Measurements from ENCODE around the gene ZDHHC13. TPM values are rescaled to one million over a fixed set of nuclear protein-coding genes. Genes with fewer than 3 reads are reported as not detected.

Gene ZDHHC13
- total RNA-seq, 1 donor from 2014 or later: 23.4 TPM

DNA sequence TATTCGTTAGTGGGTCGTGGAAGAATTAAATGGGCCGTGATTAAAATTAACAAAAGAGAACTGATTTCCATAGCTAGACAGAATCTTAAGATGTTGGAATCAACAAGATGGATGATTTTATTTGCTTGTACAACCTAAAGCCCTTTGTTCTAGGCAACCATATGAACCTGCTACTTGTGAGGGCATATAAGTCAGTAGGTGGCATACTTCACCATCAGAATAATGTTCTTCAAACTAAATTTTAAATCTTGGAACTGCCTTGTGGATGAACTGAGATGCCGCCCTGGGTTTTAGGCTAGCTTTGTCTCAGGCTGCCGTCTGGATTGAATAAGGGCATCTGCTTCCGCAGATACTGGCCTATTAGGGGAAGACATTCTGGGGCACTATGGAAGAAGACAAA, 43.9 kb downstream of the ZDHHC13 start:
- no peaks in the 10 kb centered on the region for H3K4me1 Mint-ChIP-seq (ENCODE audit: low read depth)
- TF ChIP-seq CTCF (IDR thresholded peaks at IDR 0.05; ENCODE audit: unreplicated experiment): no peak
- H3K9me3 Mint-ChIP-seq (ENCODE audit: low read depth): no peaks in the 10 kb centered on the region
- no peak overlapping the region for H3K4me3 Mint-ChIP-seq (ENCODE audit: low read depth)
- no peak for DNase-seq (ENCODE audit: low spot score, unreplicated experiment)
- peaks cover 12% of the 10 kb centered on the region for H3K36me3 Mint-ChIP-seq (ENCODE audit: insufficient read depth)
- H3K27me3 Mint-ChIP-seq: no peaks in the 10 kb centered on the region
- no peak overlapping the region for H3K27ac Mint-ChIP-seq

DNA sequence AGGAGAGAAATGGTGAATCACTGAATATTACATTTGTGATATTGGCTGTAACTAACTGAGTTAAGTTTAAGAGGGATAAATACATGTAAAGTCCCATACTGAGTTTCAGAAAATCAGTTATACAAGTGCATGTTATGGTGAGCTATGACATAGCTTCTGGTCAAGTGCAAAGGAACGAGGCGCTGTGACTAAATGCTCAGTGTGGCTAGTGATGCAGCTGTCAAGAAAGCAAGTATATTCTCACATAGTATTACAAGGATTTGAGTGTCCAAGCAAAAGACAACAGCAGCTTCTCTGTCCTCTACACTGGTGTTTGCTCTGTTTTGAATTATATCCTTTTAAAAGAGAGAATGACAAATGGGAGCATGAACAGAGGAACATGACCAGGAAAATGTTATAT, 44.7 kb downstream of the ZDHHC13 start:
- no peaks in the 10 kb centered on the region for H3K9me3 Mint-ChIP-seq (ENCODE audit: low read depth)
- peaks cover 13% of the 10 kb centered on the region for H3K36me3 Mint-ChIP-seq (ENCODE audit: insufficient read depth)
- H3K4me1 Mint-ChIP-seq (ENCODE audit: low read depth): no peaks in the 10 kb centered on the region
- no peak overlapping the region for H3K4me3 Mint-ChIP-seq (ENCODE audit: low read depth)
- H3K27ac Mint-ChIP-seq: no peak overlapping the region
- no peaks in the 10 kb centered on the region for H3K27me3 Mint-ChIP-seq
- no peak for DNase-seq (ENCODE audit: low spot score, unreplicated experiment)
- TF ChIP-seq CTCF (IDR thresholded peaks at IDR 0.05; ENCODE audit: unreplicated experiment): no peak

DNA sequence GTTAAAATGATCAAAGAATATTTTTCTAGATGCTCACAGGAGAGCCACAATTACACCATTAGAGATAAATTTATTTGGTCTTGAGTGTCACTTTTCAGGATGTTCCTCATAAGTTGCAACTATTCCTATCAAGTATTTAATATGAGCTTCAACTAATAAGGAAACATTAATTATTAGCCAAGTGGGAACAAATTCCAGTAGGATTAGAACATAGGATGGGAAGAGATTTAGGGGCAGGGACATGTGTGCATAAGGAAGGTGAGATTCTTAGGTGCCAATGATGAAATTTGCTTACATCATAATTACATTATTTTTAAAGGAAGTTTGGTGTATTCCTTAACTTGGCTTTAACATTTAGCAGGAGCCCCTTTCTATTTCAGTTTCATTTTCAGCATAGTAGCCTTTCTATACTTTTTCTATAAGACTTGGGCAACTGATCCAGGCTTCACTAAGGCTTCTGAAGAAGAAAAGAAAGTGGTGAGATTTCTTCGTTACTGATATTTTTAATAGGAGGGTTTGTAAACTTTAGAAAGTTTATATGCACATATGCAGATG, 46.1 kb downstream of the ZDHHC13 start:
- H3K9me3 Mint-ChIP-seq (ENCODE audit: low read depth): no peaks in the 10 kb centered on the region
- H3K27ac Mint-ChIP-seq: no peak overlapping the region
- no peak overlapping the region for H3K4me3 Mint-ChIP-seq (ENCODE audit: low read depth)
- peaks cover 13% of the 10 kb centered on the region for H3K36me3 Mint-ChIP-seq (ENCODE audit: insufficient read depth)
- no peak for DNase-seq (ENCODE audit: low spot score, unreplicated experiment)
- H3K4me1 Mint-ChIP-seq (ENCODE audit: low read depth): no peaks in the 10 kb centered on the region
- H3K27me3 Mint-ChIP-seq: no peaks in the 10 kb centered on the region
- no peak for TF ChIP-seq CTCF (IDR thresholded peaks at IDR 0.05; ENCODE audit: unreplicated experiment)

GRCh38 chr11:19163617-19164016, 46.6 kb downstream of the ZDHHC13 start:
- no peaks in the 10 kb centered on the region for H3K9me3 Mint-ChIP-seq (ENCODE audit: low read depth)
- DNase-seq (ENCODE audit: low spot score, unreplicated experiment): no peak
- H3K4me1 Mint-ChIP-seq (ENCODE audit: low read depth): no peaks in the 10 kb centered on the region
- H3K27ac Mint-ChIP-seq: no peak overlapping the region
- no peaks in the 10 kb centered on the region for H3K27me3 Mint-ChIP-seq
- H3K4me3 Mint-ChIP-seq (ENCODE audit: low read depth): no peak overlapping the region
- H3K36me3 Mint-ChIP-seq (ENCODE audit: insufficient read depth): peaks cover 13% of the 10 kb centered on the region
- no peak for TF ChIP-seq CTCF (IDR thresholded peaks at IDR 0.05; ENCODE audit: unreplicated experiment)

DNA sequence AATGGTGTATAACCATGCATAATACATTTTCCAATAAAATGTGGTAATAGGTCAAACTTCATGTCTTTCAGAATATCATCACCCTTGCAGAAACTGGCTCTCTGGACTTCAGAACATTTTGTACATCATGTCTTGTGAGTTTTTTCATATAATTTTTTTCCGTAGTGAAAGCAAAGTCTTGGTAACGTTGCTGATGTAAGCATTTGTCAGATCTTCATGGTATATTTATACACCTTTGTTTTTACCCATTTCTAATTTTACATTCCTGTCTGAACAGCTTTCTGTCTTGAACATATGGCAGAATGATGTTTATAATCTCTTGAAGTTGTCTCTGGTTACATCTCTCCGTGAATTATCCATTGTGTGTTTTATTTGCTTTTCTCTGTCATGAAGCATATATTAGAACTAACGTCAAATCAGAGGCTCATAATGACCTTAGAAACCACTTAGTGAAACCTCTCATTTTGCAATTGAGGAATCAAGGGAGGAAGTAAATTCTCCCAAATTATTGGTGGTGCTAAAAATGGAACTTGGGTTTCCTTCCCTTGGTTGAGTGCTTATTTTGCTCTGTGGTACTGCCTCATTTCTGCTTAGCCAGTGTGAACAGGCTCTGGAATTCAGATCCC, 47.4 kb downstream of the ZDHHC13 start:
- Mint-ChIP-seq H3K27me3 (no peaks in the 10 kb centered on the region), H3K4me1 (ENCODE audit: low read depth) (no peaks in the 10 kb centered on the region), H3K27ac (no peak overlapping the region)

More for the DNA sequence above, 47.4 kb downstream of the ZDHHC13 start:
- no peak for DNase-seq (ENCODE audit: low spot score, unreplicated experiment)
- no peak for TF ChIP-seq CTCF (IDR thresholded peaks at IDR 0.05; ENCODE audit: unreplicated experiment)
- H3K9me3 Mint-ChIP-seq (ENCODE audit: low read depth): no peaks in the 10 kb centered on the region
- no peak overlapping the region for H3K4me3 Mint-ChIP-seq (ENCODE audit: low read depth)
- H3K36me3 Mint-ChIP-seq (ENCODE audit: insufficient read depth): peaks cover 10% of the 10 kb centered on the region

All from progenitor cell of endocrine pancreas (in vitro differentiated cells).